CD4-positive, alpha-beta T cell (primary cell): ENCODE data around the gene KBTBD4. TPM values are rescaled to one million over a fixed set of nuclear protein-coding genes. Genes with fewer than 3 reads are reported as not detected.

Experiments used
- ATAC-seq: fragments of 200-7000 bp; cut with Tn5 transposase; one replicate; pipeline ENCODE4 v1.10.0; 2022; ENCODE audit warnings: mild to moderate bottlenecking; ENCODE audit not compliant: poor library complexity
- CTCF ChIA-PET: fragments of 350-600 bp; sonication (Branson Sonifier 250); formaldehyde crosslinking; loops from one replicate; lab custom pipeline; 2021; ENCODE audit warnings: antibody characterized with exemption, inconsistent platforms; lab: Charles Lee
- POLR2A ChIA-PET: fragments of 350-600 bp; sonication (Branson Sonifier 250); formaldehyde crosslinking; loops from one replicate; lab custom pipeline; 2021; ENCODE audit warnings: antibody characterized with exemption, inconsistent platforms; lab: Charles Lee
- DNase-seq, 14 experiments: peaks; one replicate each; pipeline ENCODE4 v3.0.0-alpha.2; 2013 to 2020; ENCODE audit warnings: mixed read lengths in 2 of 14
- H3K27ac ChIP-seq, 2 donors: one replicate each; pipeline versions ENCODE4 v1.5.1 to v1.7.0; 2013; ENCODE audit warnings: low read length in 2 of 2, low read depth in 1 of 2, mild to moderate bottlenecking in 1 of 2
- H3K27me3 ChIP-seq, 2 experiments: 1 replicate in 1 of 2; 2 replicates in 1 of 2; pipeline versions ENCODE4 v1.6.1 to v1.7.0; 2013; ENCODE audit warnings: low read length in 2 of 2, control low read depth in 1 of 2, mild to moderate bottlenecking in 1 of 2, moderate library complexity in 1 of 2; ENCODE audit not compliant: insufficient read depth in 2 of 2, control insufficient read depth in 1 of 2
- H3K36me3 ChIP-seq: one replicate; pipeline ENCODE4 v1.6.1; 2013; ENCODE audit warnings: low read length, control low read depth; ENCODE audit not compliant: insufficient read depth
- H3K4me1 ChIP-seq: one replicate; pipeline ENCODE4 v1.6.1; 2013; ENCODE audit warnings: low read length, control low read depth; ENCODE audit not compliant: insufficient read depth
- H3K4me3 ChIP-seq: one replicate; pipeline ENCODE4 v1.5.1; 2013; ENCODE audit warnings: mild to moderate bottlenecking, low read length, moderate library complexity
- H3K9me3 ChIP-seq, 2 experiments: 1 replicate in 1 of 2; 2 replicates in 1 of 2; pipeline versions ENCODE4 v1.6.1 to v1.7.0; 2013; ENCODE audit warnings: low read length in 2 of 2, mild to moderate bottlenecking in 2 of 2, control low read depth in 1 of 2, moderate library complexity in 1 of 2; ENCODE audit not compliant: control insufficient read depth in 1 of 2, insufficient read depth in 1 of 2
- H3K27ac Mint-ChIP-seq: one replicate; pipeline ENCODE4 v1.8.0; 2020; ENCODE audit warnings: mixed read lengths
- H3K27me3 Mint-ChIP-seq: one replicate; pipeline ENCODE4 v1.8.0; 2021; ENCODE audit warnings: mixed read lengths
- H3K36me3 Mint-ChIP-seq: one replicate; pipeline ENCODE4 v1.8.0; 2021; ENCODE audit warnings: low read depth, mixed read lengths
- H3K4me1 Mint-ChIP-seq: one replicate; pipeline ENCODE4 v1.8.0; 2021; ENCODE audit warnings: low read depth, mixed read lengths
- H3K4me3 Mint-ChIP-seq: one replicate; pipeline ENCODE4 v1.8.0; 2020; ENCODE audit warnings: mild to moderate bottlenecking, mixed read lengths
- H3K9me3 Mint-ChIP-seq: one replicate; pipeline ENCODE4 v1.8.0; 2020; ENCODE audit warnings: mixed read lengths
- CTCF ChIP-seq: fragments of 200-600 bp; IDR thresholded peaks from one replicate; pipeline ENCODE4 v1.8.0; 2022; ENCODE audit warnings: antibody characterized with exemption, mild to moderate bottlenecking
- intact Hi-C, 2 experiments: fragments of 100-400 bp; cut with DNase I in 1 of 2; cut with micrococcal nuclease in 1 of 2; formaldehyde crosslinking; loops; one replicate each; pipeline versions ENCODE4 v1.15.1 to v1.9.0; 2023 to 2025; cut with DNase I, micrococcal nuclease
- total RNA-seq, 174 experiments: library from RNA in 2 of 174; stranded (reverse) in 2 of 174; gene quantifications; one replicate each; pipeline ENCODE4 v1.2.3 and lab custom pipeline; 2021 to 2026

The KBTBD4 gene
- total RNA-seq, 2 experiments from 2014 or later: 29.1 to 30.2 TPM

GRCh38 chr11:47603295-47603694 lies 24.5 kb upstream of the KBTBD4 start:
- H3K27me3 Mint-ChIP-seq: peaks cover 7% of the 10 kb centered on the region
- ATAC-seq (no peak), DNase-seq (no peak)
- ChIA-PET POLR2A (no interaction called here), CTCF (no interaction called here)
- no peak overlapping the region for H3K4me3 Mint-ChIP-seq
- no peak for TF ChIP-seq CTCF
- Histone ChIP-seq H3K9me3 (no peaks in the 10 kb centered on the region), H3K27ac (no peak overlapping the region), H3K36me3 (no peaks in the 10 kb centered on the region), H3K27me3 (no peaks in the 10 kb centered on the region), H3K4me1 (no peaks in the 10 kb centered on the region), H3K4me3 (no peak overlapping the region)
- no peaks in the 10 kb centered on the region for H3K36me3 Mint-ChIP-seq
- H3K9me3 Mint-ChIP-seq: no peaks in the 10 kb centered on the region
- intact Hi-C loops: no loop called here
- no peaks in the 10 kb centered on the region for H3K4me1 Mint-ChIP-seq
- H3K27ac Mint-ChIP-seq: no peak overlapping the region

GRCh38 chr11:47599902-47600301 lies 21.1 kb upstream of the KBTBD4 start:
- CTCF ChIA-PET: no interaction called here

DNA sequence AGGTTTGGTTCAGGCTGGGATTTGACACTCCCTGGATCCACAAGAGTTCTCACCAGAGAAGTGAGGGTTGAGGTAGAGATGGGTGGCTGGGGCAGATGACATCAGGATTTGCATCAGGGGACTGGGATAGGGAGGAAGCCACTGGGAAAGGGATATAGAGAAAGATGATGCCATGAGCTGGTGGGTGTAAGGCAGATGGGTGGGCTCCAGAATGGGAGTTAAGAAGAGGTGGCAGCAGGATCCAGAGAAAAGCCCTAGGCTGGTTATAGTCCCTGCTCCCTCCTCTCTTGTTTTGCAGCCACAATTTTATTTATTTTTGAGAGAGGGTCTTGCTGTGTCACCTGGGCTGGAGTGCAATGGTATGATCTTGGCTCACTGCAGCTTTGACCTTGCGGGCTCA lies 17.2 kb upstream of the KBTBD4 start:
- POLR2A ChIA-PET: no interaction called here
- Histone ChIP-seq H3K27me3 (peaks cover 25 to 41% of the 10 kb centered on the region in 2 experiments), H3K4me3 (no peak overlapping the region), H3K9me3 (peaks cover 0 to 14% of the 10 kb centered on the region in 2 experiments), H3K27ac (no peak overlapping the region), H3K36me3 (no peaks in the 10 kb centered on the region), H3K4me1 (peaks cover 12% of the 10 kb centered on the region)
- ATAC-seq: no peak
- TF ChIP-seq CTCF: no peak
- Mint-ChIP-seq H3K4me3 (no peak overlapping the region), H3K9me3 (no peaks in the 10 kb centered on the region), H3K27me3 (peaks cover 44% of the 10 kb centered on the region), H3K27ac (no peak overlapping the region), H3K36me3 (no peaks in the 10 kb centered on the region), H3K4me1 (no peaks in the 10 kb centered on the region)
- intact Hi-C loops: no loop called here
- CTCF ChIA-PET: no interaction called here
- no peak for DNase-seq

More at GRCh38 chr11:47599902-47600301, 21.1 kb upstream of the KBTBD4 start:
- no peak overlapping the region for H3K27ac ChIP-seq
- TF ChIP-seq CTCF: no peak
- Mint-ChIP-seq H3K36me3 (no peaks in the 10 kb centered on the region), H3K27me3 (peaks cover 19% of the 10 kb centered on the region), H3K27ac (no peak overlapping the region), H3K4me3 (no peak overlapping the region), H3K9me3 (no peaks in the 10 kb centered on the region), H3K4me1 (no peaks in the 10 kb centered on the region)
- ATAC-seq: no peak
- intact Hi-C loops: no loop called here
- H3K9me3 ChIP-seq: peaks cover 0 to 3% of the 10 kb centered on the region in 2 experiments
- DNase-seq: no peak
- POLR2A ChIA-PET: no interaction called here
- peaks cover 3 to 12% of the 10 kb centered on the region in 2 experiments for H3K27me3 ChIP-seq
- no peaks in the 10 kb centered on the region for H3K36me3 ChIP-seq
- H3K4me3 ChIP-seq: no peak overlapping the region
- H3K4me1 ChIP-seq: no peaks in the 10 kb centered on the region
